Cardiac fibroblast (primary cell): ENCODE data around the gene PITPNB.

Experiments
- DNase-seq, 2 donors: peaks; one replicate each; pipeline versions ENCODE4 v3.0.0 to v3.0.0-alpha.2; 2010; ENCODE audit warnings: low read depth in 2 of 2
- H3K4me3 ChIP-seq, 2 donors: replicated peaks in 1 of 2; 1 replicate in 1 of 2; 2 replicates in 1 of 2; pipeline ENCODE4 v1.5.1; 2011; ENCODE audit warnings: low read depth in 2 of 2, low read length in 2 of 2, mild to moderate bottlenecking in 2 of 2, moderate library complexity in 1 of 2
- TF ChIP-seq, protein P1 (sequence below): IDR thresholded peaks from one replicate; pipeline ENCODE4 v1.5.1; 2011; ENCODE audit warnings: low read depth, mild to moderate bottlenecking, low read length, inconsistent platforms

The PITPNB gene

GRCh38 chr22:27815826-27816530 is 103.1 kb downstream of the PITPNB start:
- no peak overlapping the region for H3K4me3 ChIP-seq
- DNase-seq = no peak
- TF ChIP-seq, protein P1, sequence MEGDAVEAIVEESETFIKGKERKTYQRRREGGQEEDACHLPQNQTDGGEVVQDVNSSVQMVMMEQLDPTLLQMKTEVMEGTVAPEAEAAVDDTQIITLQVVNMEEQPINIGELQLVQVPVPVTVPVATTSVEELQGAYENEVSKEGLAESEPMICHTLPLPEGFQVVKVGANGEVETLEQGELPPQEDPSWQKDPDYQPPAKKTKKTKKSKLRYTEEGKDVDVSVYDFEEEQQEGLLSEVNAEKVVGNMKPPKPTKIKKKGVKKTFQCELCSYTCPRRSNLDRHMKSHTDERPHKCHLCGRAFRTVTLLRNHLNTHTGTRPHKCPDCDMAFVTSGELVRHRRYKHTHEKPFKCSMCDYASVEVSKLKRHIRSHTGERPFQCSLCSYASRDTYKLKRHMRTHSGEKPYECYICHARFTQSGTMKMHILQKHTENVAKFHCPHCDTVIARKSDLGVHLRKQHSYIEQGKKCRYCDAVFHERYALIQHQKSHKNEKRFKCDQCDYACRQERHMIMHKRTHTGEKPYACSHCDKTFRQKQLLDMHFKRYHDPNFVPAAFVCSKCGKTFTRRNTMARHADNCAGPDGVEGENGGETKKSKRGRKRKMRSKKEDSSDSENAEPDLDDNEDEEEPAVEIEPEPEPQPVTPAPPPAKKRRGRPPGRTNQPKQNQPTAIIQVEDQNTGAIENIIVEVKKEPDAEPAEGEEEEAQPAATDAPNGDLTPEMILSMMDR = no peak

- TF ChIP-seq, protein P1 = no peak
- no peak overlapping the region for H3K4me3 ChIP-seq
- DNase-seq = no peak
Observed at GRCh38 chr22:27814993-27815392, 104.1 kb downstream of the PITPNB start.

DNA sequence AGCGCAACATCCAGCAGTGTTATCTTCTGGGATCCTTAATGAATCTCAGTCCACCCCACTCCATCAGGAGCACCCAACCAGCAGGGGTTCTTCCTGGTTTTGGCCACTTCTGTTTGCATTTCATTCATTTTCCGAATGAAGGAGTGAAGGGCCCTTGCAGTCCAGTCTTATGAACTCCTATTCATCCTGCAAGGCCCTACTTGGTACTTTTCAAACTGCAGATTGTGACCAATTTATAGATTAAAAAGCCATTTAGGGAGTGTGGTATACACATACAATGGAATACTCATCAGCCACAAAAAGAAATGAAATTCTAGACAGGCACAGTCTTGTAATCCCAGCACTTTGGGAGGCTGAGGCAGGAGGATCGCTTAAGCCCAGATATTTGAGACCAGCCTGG is 107.3 kb downstream of the PITPNB start:
- H3K4me3 ChIP-seq = no peak overlapping the region
- no peak for DNase-seq
- TF ChIP-seq, protein P1 = no peak

GRCh38 chr22:27810609-27811151 is 108.4 kb downstream of the PITPNB start:
- TF ChIP-seq, protein P1 = no peak
- peak; percentile 39 to 68 for DNase-seq
- H3K4me3 ChIP-seq = no peak overlapping the region

GRCh38 chr22:27809700-27810608 is 109.1 kb downstream of the PITPNB start:
- TF ChIP-seq, protein P1 = no peak
- DNase-seq = peak in 1 of 2 donors; percentile 42
- no peak overlapping the region for H3K4me3 ChIP-seq

GRCh38 chr22:27809226-27809603 is 109.8 kb downstream of the PITPNB start:
- no peak for DNase-seq
- H3K4me3 ChIP-seq = no peak overlapping the region
- TF ChIP-seq, protein P1 = no peak
